A549 (cell line): ENCODE data around the gene PTPN6. TPM values are rescaled to one million over a fixed set of nuclear protein-coding genes. Genes with fewer than 3 reads are reported as not detected.
A peak's percentile ranks its signal among the peaks of the same experiment; 100 is the strongest.

Source experiments
- ATAC-seq, 2 experiments: fragments of 200-7000 bp in 1 of 2; fragments of >200 bp in 1 of 2; cut with Nextera tagmentation in 1 of 2; cut with Tn5 transposase in 1 of 2; 3 replicates each; pipeline versions ENCODE4 v1.8.0 to v1.9.1; 2018 to 2020; ENCODE audit warnings: mild to moderate bottlenecking in 1 of 2, moderate library complexity in 1 of 2
- CTCF ChIA-PET: fragments of 300-600 bp; sonication (Branson Sonifier 250); formaldehyde crosslinking; extraction: SDS; loops from one replicate; lab custom pipeline; 2021; ENCODE audit warnings: antibody characterized with exemption, inconsistent platforms; lab: Yijun Ruan, JAX
- POLR2A ChIA-PET: fragments of 350-600 bp; formaldehyde crosslinking; extraction: SDS; loops from one replicate; lab custom pipeline; 2021; ENCODE audit warnings: antibody characterized with exemption, inconsistent platforms; lab: Yijun Ruan, JAX
- DNase-seq, 2 experiments: peaks; one replicate each; pipeline versions ENCODE4 v3.0.0 to v3.0.0-alpha.2; 2011 to 2016; ENCODE audit warnings: low read depth in 1 of 2, low spot score in 1 of 2
- FAIRE-seq: peaks from 2 replicates; lab custom pipeline; 2011; peaks lifted over from hg19 to GRCh38; lab: Jason Lieb, UNC
- H3K27ac ChIP-seq, 2 experiments: fragments of >200 bp; sonication (Bioruptor Twin); formaldehyde crosslinking; 3 replicates each; pipeline ENCODE4 v1.5.1; 2016 to 2017
- H3K4me1 ChIP-seq: fragments of >200 bp; sonication (Bioruptor Twin); formaldehyde crosslinking; 3 replicates; pipeline ENCODE4 v1.6.1; 2016
- H3K4me2 ChIP-seq: fragments of >200 bp; sonication (Bioruptor Twin); formaldehyde crosslinking; 3 replicates; pipeline ENCODE4 v1.6.1; 2016
- H3K4me3 ChIP-seq: fragments of >200 bp; sonication (Bioruptor Twin); formaldehyde crosslinking; 3 replicates; pipeline ENCODE4 v1.5.1; 2016
- H3K9me3 ChIP-seq: fragments of >200 bp; sonication (Bioruptor Twin); formaldehyde crosslinking; 3 replicates; pipeline ENCODE4 v1.6.1; 2016
- ATOH8 ChIP-seq: fragments of 250-450 bp; sonication (Bioruptor Pico); IDR thresholded peaks from 2 replicates; pipeline ENCODE4 v1.5.0; 2020; ENCODE audit warnings: low read depth, mild to moderate bottlenecking, moderate library complexity
- CBX2 ChIP-seq: fragments of 200-600 bp; sonication (generic); IDR thresholded peaks from 2 replicates; pipeline ENCODE4 v1.6.1; 2016; ENCODE audit warnings: low read depth, mild to moderate bottlenecking, borderline replicate concordance
- CBX8 ChIP-seq: fragments of 200-600 bp; sonication (generic); IDR thresholded peaks from 2 replicates; pipeline ENCODE4 v1.6.1; 2016
- CEBPB ChIP-seq, 2 experiments: fragments of >200 bp in 1 of 2; sonication (Bioruptor Twin) in 1 of 2; formaldehyde crosslinking in 1 of 2; IDR thresholded peaks; 2 replicates each; pipeline ENCODE4 v1.6.1; 2012 to 2016
- CTCF ChIP-seq: fragments of >200 bp; sonication (Bioruptor Twin); formaldehyde crosslinking; IDR thresholded peaks from 3 replicates; pipeline ENCODE4 v1.5.1; 2016
- EHF ChIP-seq: fragments of 250-450 bp; sonication (Bioruptor Pico); IDR thresholded peaks from 2 replicates; pipeline ENCODE4 v1.5.0; 2020; ENCODE audit warnings: mild to moderate bottlenecking
- ELK1 ChIP-seq: fragments of 150-350 bp; IDR thresholded peaks from 2 replicates; pipeline ENCODE4 v1.6.1; 2014; ENCODE audit warnings: low read depth, mild to moderate bottlenecking, low read length
- EP300 ChIP-seq, 2 experiments: fragments of >200 bp; sonication (Bioruptor Twin); formaldehyde crosslinking; IDR thresholded peaks; 2 replicates in 1 of 2; 3 replicates in 1 of 2; pipeline ENCODE4 v1.6.1; 2016 to 2017
- FOXS1 ChIP-seq: fragments of 250-450 bp; sonication (Bioruptor Pico); IDR thresholded peaks from 2 replicates; pipeline ENCODE4 v1.5.0; 2020; ENCODE audit warnings: mild to moderate bottlenecking, moderate library complexity
- HDAC2 ChIP-seq: fragments of 200-600 bp; sonication (generic); IDR thresholded peaks from 2 replicates; pipeline ENCODE4 v1.6.1; 2016
- HOXA7 ChIP-seq: fragments of 250-450 bp; sonication (Bioruptor Pico); IDR thresholded peaks from 2 replicates; pipeline ENCODE4 v1.5.0; 2020; ENCODE audit warnings: mild to moderate bottlenecking, moderate library complexity
- HOXB5 ChIP-seq: fragments of 250-450 bp; sonication (Bioruptor Pico); IDR thresholded peaks from 2 replicates; pipeline ENCODE4 v1.5.0; 2020; ENCODE audit warnings: mild to moderate bottlenecking, moderate library complexity
- JUN ChIP-seq, 2 experiments: fragments of >200 bp; sonication (Bioruptor Twin); formaldehyde crosslinking; IDR thresholded peaks; 2 replicates in 1 of 2; 3 replicates in 1 of 2; pipeline ENCODE4 v1.6.1; 2016 to 2017
- JUNB ChIP-seq: fragments of >200 bp; sonication (Bioruptor Twin); formaldehyde crosslinking; IDR thresholded peaks from 2 replicates; pipeline ENCODE4 v1.6.1; 2016
- KDM5A ChIP-seq: fragments of 200-600 bp; sonication (generic); IDR thresholded peaks from 2 replicates; pipeline ENCODE4 v1.6.1; 2016; ENCODE audit warnings: antibody characterized with exemption, mild to moderate bottlenecking
- MAFK ChIP-seq: fragments of 450-650 bp; IDR thresholded peaks from 2 replicates; pipeline ENCODE4 v1.6.1; 2014; ENCODE audit not compliant: partially characterized antibody
- NFE2L2 ChIP-seq: fragments of 150-350 bp; conservative IDR thresholded peaks from 2 replicates; pipeline ENCODE4 v1.6.1; 2014; ENCODE audit warnings: low read length
- NR3C1 ChIP-seq: fragments of >200 bp; sonication (Bioruptor Twin); formaldehyde crosslinking; IDR thresholded peaks from 3 replicates; pipeline ENCODE4 v1.6.1; 2017
- REST ChIP-seq: fragments of 200-600 bp; sonication (generic); IDR thresholded peaks from 2 replicates; pipeline ENCODE4 v1.6.1; 2016; ENCODE audit warnings: antibody characterized with exemption, mild to moderate bottlenecking, moderate library complexity
- TFCP2L1 ChIP-seq: fragments of 250-450 bp; sonication (Bioruptor Pico); IDR thresholded peaks from 2 replicates; pipeline ENCODE4 v1.5.0; 2021; ENCODE audit warnings: mild to moderate bottlenecking
- TP53 ChIP-seq: fragments of 250-450 bp; sonication (Bioruptor Pico); IDR thresholded peaks from 2 replicates; pipeline ENCODE4 v1.5.0; 2021; ENCODE audit warnings: mild to moderate bottlenecking, moderate library complexity
- USF2 ChIP-seq: fragments of 450-650 bp; IDR thresholded peaks from 2 replicates; pipeline ENCODE4 v1.6.1; 2014; ENCODE audit warnings: antibody characterized with exemption
- ZNF302 ChIP-seq: fragments of 250-450 bp; sonication (Bioruptor Pico); IDR thresholded peaks from 2 replicates; pipeline ENCODE4 v1.9.0; 2021; ENCODE audit warnings: inconsistent platforms, mild to moderate bottlenecking, moderate library complexity
- WGBS: methylation state at CpG from one replicate; pipeline ENCODE4 v1.1.6; 2017; ENCODE audit errors: missing lambda C conversion rate; 5-methylcytosine and 5-hydroxymethylcytosine counted together
- polyA plus RNA-seq, 4 experiments: library from polyadenylated mRNA; depleted of rRNA in 3 of 4; stranded (reverse); fragments of >200 nt; fragmentation: RNase III in 1 of 4; extraction: RNeasy Plus Mini Kit Qiagen cat#74134 plus additional on column Dnase treatment in 1 of 4; gene quantifications; 2 replicates in 3 of 4; 3 replicates in 1 of 4; pipeline ENCODE4 v1.2.3, GENCODE V29; 2011 to 2017

The PTPN6 gene
- polyA plus RNA-seq, 2 of the 4 experiments (the other 2 are of a cell fraction): 15.1 to 18.9 TPM

- 22% methylated on average over 2 of the region's 2 CpGs for WGBS
- TF ChIP-seq JUN (IDR thresholded peaks at IDR 0.05) (no peak), HOXB5 (CRISPR knock-in tag) (no peak), EHF (CRISPR knock-in tag) (no peak), FOXS1 (CRISPR knock-in tag) (no peak), USF2 (no peak), EP300 (IDR thresholded peaks at IDR 0.05) (no peak), HOXA7 (CRISPR knock-in tag) (no peak), ATOH8 (CRISPR knock-in tag) (no peak), CBX2 (no peak), HDAC2 (no peak), CBX8 (no peak), NFE2L2 (no peak)
- DNase-seq (no peak), ATAC-seq (peak; percentile 62 to 70; a peak in 4 of 6 replicates), FAIRE-seq (no peak)
- no peak overlapping the region for H3K27ac ChIP-seq
- POLR2A ChIA-PET: no interaction called here
- no peak overlapping the region for H3K4me2 ChIP-seq
- peaks cover 13% of the 10 kb centered on the region for H3K4me1 ChIP-seq
- no peak overlapping the region for H3K4me3 ChIP-seq
- no peaks in the 10 kb centered on the region for H3K9me3 ChIP-seq
- CTCF ChIA-PET: interaction anchor here (0.6 to 1.6 kb wide), 4 partner anchors 12 to 1721 kb away, joined by 3 to 4 read pairs (median 4); partner anchors contain the start of gene C1S
Measured at GRCh38 chr12:6996040-6996441, 44.9 kb downstream of the PTPN6 start.

GRCh38 chr12:6998715-6999451, 47.7 kb downstream of the PTPN6 start:
- Histone ChIP-seq H3K27ac (no peak overlapping the region), H3K4me2 (no peak overlapping the region), H3K4me3 (no peak overlapping the region), H3K9me3 (no peaks in the 10 kb centered on the region), H3K4me1 (peaks cover 13% of the 10 kb centered on the region)
- TF ChIP-seq EHF (CRISPR knock-in tag): no peak
- no peak for TF ChIP-seq TFCP2L1 (CRISPR knock-in tag)
- no peak for TF ChIP-seq HOXA7 (CRISPR knock-in tag)
- TF ChIP-seq KDM5A: no peak
- no peak for TF ChIP-seq CEBPB (IDR thresholded peaks at IDR 0.05)
- no peak for TF ChIP-seq CBX8
- TF ChIP-seq REST: no peak
- no peak for TF ChIP-seq JUNB
- TF ChIP-seq CTCF: no peak
- no peak for TF ChIP-seq MAFK
- no peak for TF ChIP-seq ZNF302 (CRISPR knock-in tag)
- TF ChIP-seq ATOH8 (CRISPR knock-in tag): no peak
- no peak for TF ChIP-seq NR3C1
- TF ChIP-seq TP53 (CRISPR knock-in tag): no peak
- TF ChIP-seq ELK1: no peak
- FAIRE-seq: no peak
- DNase-seq: no peak
- ATAC-seq: no peak
- ChIA-PET CTCF (interaction anchor here (1.0 to 2.2 kb wide), 8 partner anchors 8 to 145 kb away, joined by 3 to 6 read pairs (median 4); partner anchors contain the start of genes C1R and LPCAT3), POLR2A (interaction anchor here (0.6 to 1.9 kb wide), 2 partner anchors 24 to 72 kb away, joined by 3 to 4 read pairs; no protein-coding TSS in a partner anchor)
